D721Med (cell line): ENCODE results near the gene RIMBP2.

Experiments used
- DNase-seq: peaks from one replicate; pipeline ENCODE4 v3.0.0; 2011; ENCODE audit warnings: low spot score; ENCODE audit not compliant: insufficient read length
- FAIRE-seq: peaks from 2 replicates; lab custom pipeline; 2011; peaks lifted over from hg19 to GRCh38; lab: Jason Lieb, UNC
- CTCF ChIP-seq: IDR thresholded peaks from 2 replicates; pipeline ENCODE4 v1.5.1; 2012; ENCODE audit warnings: mild to moderate bottlenecking, control low read depth; ENCODE audit not compliant: insufficient read depth; ENCODE audit errors: missing control alignments

Gene RIMBP2

GRCh38 chr12:130474599-130475269 lies 241.4 kb downstream of the RIMBP2 start:
- FAIRE-seq, result no peak
- DNase-seq, result no peak
- TF ChIP-seq CTCF, result no peak

- FAIRE-seq (no peak), DNase-seq (no peak)
- no peak for TF ChIP-seq CTCF
Observed at GRCh38 chr12:130473266-130473665, 242.8 kb downstream of the RIMBP2 start.

- no peak for TF ChIP-seq CTCF
- DNase-seq (no peak), FAIRE-seq (no peak)
Observed at GRCh38 chr12:130470969-130471368, 245.1 kb downstream of the RIMBP2 start.

GRCh38 chr12:130469552-130469951 lies 246.5 kb downstream of the RIMBP2 start:
- DNase-seq, result no peak
- no peak for TF ChIP-seq CTCF
- FAIRE-seq, result no peak

GRCh38 chr12:130468700-130469245 lies 247.3 kb downstream of the RIMBP2 start:
- no peak for DNase-seq
- no peak for TF ChIP-seq CTCF
- no peak for FAIRE-seq

GRCh38 chr12:130468186-130468585 lies 247.9 kb downstream of the RIMBP2 start:
- FAIRE-seq (no peak), DNase-seq (no peak)
- no peak for TF ChIP-seq CTCF

GRCh38 chr12:130465626-130466025 lies 250.5 kb downstream of the RIMBP2 start:
- no peak for TF ChIP-seq CTCF
- FAIRE-seq (no peak), DNase-seq (no peak)
